H1 (cell line): ENCODE results near the gene TNFRSF11A. TPM values are rescaled to one million over a fixed set of nuclear protein-coding genes. Genes with fewer than 3 reads are reported as not detected.
A peak's percentile ranks its signal among the peaks of the same experiment; 100 is the strongest.

ENCODE experiments used
- CTCF ChIA-PET: fragments of 300-600 bp; sonication (Branson Sonifier 250); formaldehyde crosslinking; loops from one replicate; lab custom pipeline; 2021; ENCODE audit not compliant: partially characterized antibody; lab: Charles Lee
- POLR2A ChIA-PET: fragments of 300-600 bp; sonication (Branson Sonifier 250); formaldehyde crosslinking; loops from one replicate; lab custom pipeline; 2021; ENCODE audit warnings: inconsistent platforms; ENCODE audit not compliant: partially characterized antibody; lab: Charles Lee
- DNase-seq, 2 experiments: peaks; one replicate each; pipeline versions ENCODE4 v3.0.0 to v3.0.0-alpha.2; 2010 to 2022; ENCODE audit warnings: low spot score in 2 of 2, low read depth in 1 of 2, mixed read lengths in 1 of 2
- FAIRE-seq: peaks from 2 replicates; lab custom pipeline; 2011; peaks lifted over from hg19 to GRCh38; lab: Jason Lieb, UNC
- H2AFZ ChIP-seq: 2 replicates; pipeline ENCODE4 v1.8.1; 2012; ENCODE audit warnings: low read length, inconsistent platforms
- H2AK5ac ChIP-seq: 2 replicates; pipeline ENCODE4 v1.6.1; 2013; ENCODE audit warnings: low read depth, low read length
- H2BK120ac ChIP-seq: replicated peaks from 2 replicates; pipeline ENCODE3; 2013; ENCODE audit warnings: low read depth, low read length, inconsistent platforms
- H2BK12ac ChIP-seq: 2 replicates; pipeline ENCODE4 v1.6.1; 2013; ENCODE audit warnings: low read depth, low read length
- H2BK15ac ChIP-seq: 2 replicates; pipeline ENCODE4 v1.6.1; 2013; ENCODE audit warnings: low read length
- H2BK20ac ChIP-seq: 2 replicates; pipeline ENCODE4 v1.6.1; 2013; ENCODE audit warnings: low read length
- H2BK5ac ChIP-seq: 2 replicates; pipeline ENCODE4 v1.6.1; 2013; ENCODE audit warnings: low read depth, low read length
- H3K14ac ChIP-seq: 2 replicates; pipeline ENCODE4 v1.6.1; 2013; ENCODE audit warnings: inconsistent platforms; ENCODE audit not compliant: insufficient read length
- H3K18ac ChIP-seq: 2 replicates; pipeline ENCODE4 v1.6.1; 2013; ENCODE audit warnings: low read length; ENCODE audit errors: extremely low read depth
- H3K23ac ChIP-seq: 2 replicates; pipeline ENCODE4 v1.6.1; 2013; ENCODE audit warnings: inconsistent platforms; ENCODE audit not compliant: insufficient read length
- H3K23me2 ChIP-seq: 2 replicates; pipeline ENCODE4 v1.6.1; 2013; ENCODE audit warnings: low read depth, low read length
- H3K27ac ChIP-seq: 2 replicates; pipeline ENCODE4 v1.6.1; 2011; ENCODE audit warnings: low read depth, low read length, inconsistent platforms
- H3K27me3 ChIP-seq, 4 experiments: replicated peaks in 1 of 4; 1 replicate in 1 of 4; 2 replicates in 3 of 4; pipeline versions ENCODE4 v1.6.1 to v1.8.1; 2011 to 2013; ENCODE audit warnings: low read length in 3 of 4, mild to moderate bottlenecking in 3 of 4, inconsistent platforms in 2 of 4, mixed read lengths in 2 of 4, moderate library complexity in 1 of 4; ENCODE audit not compliant: control insufficient read depth in 3 of 4, insufficient read depth in 3 of 4; ENCODE audit errors: extremely low read depth in 1 of 4
- H3K36me3 ChIP-seq, 4 experiments: 2 replicates each; pipeline versions ENCODE4 v1.6.1 to v1.8.1; 2011 to 2013; ENCODE audit warnings: mild to moderate bottlenecking in 4 of 4, low read length in 3 of 4, moderate library complexity in 2 of 4, control low read depth in 1 of 4, inconsistent platforms in 1 of 4; ENCODE audit not compliant: insufficient read depth in 4 of 4, control insufficient read depth in 2 of 4
- H3K4ac ChIP-seq: replicated peaks from 2 replicates; pipeline ENCODE3; 2013; ENCODE audit warnings: low read length, low read depth, mixed read lengths, inconsistent platforms; ENCODE audit not compliant: insufficient read length
- H3K4me1 ChIP-seq, 4 experiments: replicated peaks in 1 of 4; 1 replicate in 1 of 4; 2 replicates in 3 of 4; pipeline versions ENCODE4 v1.6.1 to v1.8.1; 2011 to 2013; ENCODE audit warnings: low read length in 3 of 4, inconsistent platforms in 2 of 4, mixed read lengths in 1 of 4; ENCODE audit not compliant: insufficient read depth in 4 of 4, control insufficient read depth in 3 of 4
- H3K4me2 ChIP-seq, 2 experiments: 2 replicates each; pipeline versions ENCODE4 v1.6.1 to v1.8.1; 2011 to 2013; ENCODE audit warnings: low read depth in 2 of 2, low read length in 2 of 2, control low read depth in 1 of 2, inconsistent platforms in 1 of 2, mild to moderate bottlenecking in 1 of 2; ENCODE audit not compliant: insufficient read depth in 1 of 2
- H3K4me3 ChIP-seq, 4 experiments: fragments of 200-600, 300-600 bp in 1 of 4; sonication (generic), shearing (Covaris generic), sonication (Bioruptor Twin) in 1 of 4; 2 replicates each; pipeline versions ENCODE4 v1.5.1 to v1.8.1; 2011 to 2016; ENCODE audit warnings: low read length in 4 of 4, low read depth in 3 of 4, control low read depth in 2 of 4, inconsistent platforms in 2 of 4, mild to moderate bottlenecking in 2 of 4, mixed read lengths in 1 of 4, moderate library complexity in 1 of 4; ENCODE audit not compliant: insufficient read depth in 2 of 4; ENCODE audit errors: extremely low read depth in 1 of 4
- H3K56ac ChIP-seq: replicated peaks from 2 replicates; pipeline ENCODE3; 2013; ENCODE audit warnings: low read depth, mild to moderate bottlenecking, mixed read lengths, low read length, inconsistent platforms; ENCODE audit not compliant: insufficient read length
- H3K79me1 ChIP-seq: 2 replicates; pipeline ENCODE4 v1.6.1; 2013; ENCODE audit warnings: low read depth, low read length, control low read depth
- H3K79me2 ChIP-seq, 2 experiments: 2 replicates each; pipeline versions ENCODE4 v1.6.1 to v1.8.1; 2012 to 2013; ENCODE audit warnings: low read length in 2 of 2, mild to moderate bottlenecking in 2 of 2, inconsistent platforms in 1 of 2; ENCODE audit not compliant: insufficient read depth in 2 of 2, control insufficient read depth in 1 of 2
- H3K9ac ChIP-seq, 4 experiments: replicated peaks in 1 of 4; 1 replicate in 1 of 4; 2 replicates in 3 of 4; pipeline versions ENCODE4 v1.6.1 to v1.8.1; 2011 to 2013; ENCODE audit warnings: low read depth in 3 of 4, low read length in 3 of 4, control low read depth in 2 of 4, mild to moderate bottlenecking in 2 of 4, moderate library complexity in 2 of 4, inconsistent platforms in 1 of 4; ENCODE audit errors: extremely low read depth in 1 of 4
- H3K9me3 ChIP-seq, 2 experiments: 2 replicates each; pipeline versions ENCODE4 v1.6.1 to v1.8.1; 2012 to 2013; ENCODE audit warnings: mild to moderate bottlenecking in 2 of 2, moderate library complexity in 2 of 2, control low read depth in 1 of 2, inconsistent platforms in 1 of 2, low read depth in 1 of 2, low read length in 1 of 2, mixed read lengths in 1 of 2; ENCODE audit not compliant: insufficient read depth in 2 of 2
- H4K20me1 ChIP-seq, 2 experiments: replicated peaks in 1 of 2; 2 replicates each; pipeline versions ENCODE3 to v1.8.1; 2011 to 2013; ENCODE audit warnings: inconsistent platforms in 2 of 2, low read length in 2 of 2, mild to moderate bottlenecking in 1 of 2; ENCODE audit not compliant: insufficient read depth in 2 of 2, control insufficient read depth in 1 of 2
- H4K5ac ChIP-seq: 2 replicates; pipeline ENCODE4 v1.6.1; 2013; ENCODE audit warnings: low read length, low read depth, mixed read lengths, inconsistent platforms; ENCODE audit not compliant: insufficient read length
- H4K8ac ChIP-seq: 2 replicates; pipeline ENCODE4 v1.8.0; 2013; ENCODE audit warnings: mild to moderate bottlenecking, moderate library complexity, low read length, inconsistent platforms; ENCODE audit not compliant: insufficient read depth; ENCODE audit errors: extremely low read depth
- H4K91ac ChIP-seq: replicated peaks from 2 replicates; pipeline ENCODE3; 2013; ENCODE audit warnings: low read length, mixed read lengths, inconsistent platforms; ENCODE audit not compliant: insufficient read length
- CHD2 ChIP-seq: IDR thresholded peaks from 2 replicates; pipeline ENCODE4 v1.6.1; 2012; ENCODE audit warnings: low read length, improper control_type of control experiment
- FOSL1 ChIP-seq: IDR thresholded peaks from 2 replicates; pipeline ENCODE4 v1.6.1; 2011; ENCODE audit warnings: mild to moderate bottlenecking, low read depth, low read length, moderate library complexity; ENCODE audit not compliant: insufficient read depth
- POLR2A ChIP-seq, 2 experiments: IDR thresholded peaks; 1 replicate in 1 of 2; 2 replicates in 1 of 2; pipeline ENCODE4 v1.6.1; 2011; ENCODE audit warnings: low read depth in 2 of 2, low read length in 2 of 2, mild to moderate bottlenecking in 2 of 2; ENCODE audit errors: control extremely low read depth in 1 of 2
- SIN3A ChIP-seq, 2 experiments: IDR thresholded peaks in 1 of 2; conservative IDR thresholded peaks in 1 of 2; 2 replicates each; pipeline ENCODE4 v1.6.1; 2011 to 2012; ENCODE audit warnings: low read length in 2 of 2, improper control_type of control experiment in 1 of 2, low read depth in 1 of 2, mild to moderate bottlenecking in 1 of 2
- SUZ12 ChIP-seq: fragments of 200-600 bp; sonication (generic); IDR thresholded peaks from 2 replicates; pipeline ENCODE4 v1.6.1; 2012; ENCODE audit warnings: mild to moderate bottlenecking, inconsistent platforms, low read length, moderate library complexity, mixed read lengths
- TAF7 ChIP-seq: optimal IDR thresholded peaks from 2 replicates; pipeline ENCODE3; 2011; ENCODE audit warnings: low read depth, mild to moderate bottlenecking, inconsistent platforms, low read length, moderate library complexity, borderline replicate concordance
- WGBS, 2 experiments: shearing (Covaris generic) in 1 of 2; methylation state at CpG; one replicate each; pipeline versions ENCODE4 v1.1.6 to v1.1.7; 2013 to 2015; ENCODE audit warnings: low lambda C conversion rate in 2 of 2, mixed read lengths in 2 of 2, inconsistent platforms in 1 of 2, low coverage in 1 of 2, missing lambda C conversion rate in 1 of 2; ENCODE audit not compliant: insufficient replicate concordance in 2 of 2, insufficient coverage in 1 of 2, insufficient read length in 1 of 2; ENCODE audit errors: extremely low coverage in 1 of 2, missing lambda C conversion rate in 1 of 2; 5-methylcytosine and 5-hydroxymethylcytosine counted together
- polyA plus RNA-seq, 7 experiments: library from polyadenylated mRNA; depleted of rRNA in 3 of 7; stranded (reverse) in 5 of 7; unstranded in 2 of 7; fragments of >200 nt in 5 of 7; fragments of 200-250 nt in 2 of 7; gene quantifications; 1 replicate in 5 of 7; 2 replicates in 1 of 7; 4 replicates in 1 of 7; pipeline versions ENCODE4 v1.2.1 to v1.2.3, GENCODE V29; 2011 to 2013; ENCODE audit warnings: missing spikeins in 2 of 7, mixed read lengths in 2 of 7
- total RNA-seq: library from RNA; stranded (reverse); fragmentation: NEBNext Ultra II Directional; extraction: Animal tissue kit (Norgen Biotek cat#: 25700); gene quantifications from 2 replicates; pipeline ENCODE4 v1.2.1, GENCODE V29; 2021

The TNFRSF11A gene
- total and polyA plus RNA-seq, 2 of the 8 experiments (the other 6 are each of a cell fraction or from before 2014, with no cell fraction given) = 8.7 to 10.6 TPM

GRCh38 chr18:62346333-62347088, 21.4 kb downstream of the TNFRSF11A start:
- 49% methylated on average over 7 of the region's 7 CpGs; no CpG with 5 or more reads in 1 of the 2 experiments for whole genome bisulfite sequencing, 2 experiments
- H3K36me3 ChIP-seq = no peaks in the 10 kb centered on the region; a peak in 1 of 8 replicates
- DNase-seq = no peak
- POLR2A ChIA-PET = interaction anchor here (0.9 kb wide), 4 partner anchors 13 to 59 kb away, joined by 3 to 4 read pairs (median 3); no protein-coding TSS in a partner anchor
- no peak for TF ChIP-seq FOSL1
- peak; percentile 61 to 77; a peak in 1 of 4 replicates for TF ChIP-seq SIN3A (conservative IDR thresholded peaks at IDR 0.05 in 1 of 2, IDR thresholded peaks at IDR 0.05 in 1 of 2; ENCODE audit: low read depth in 1 of 2, low read length in 2 of 2)
- no peak for TF ChIP-seq TAF7
- TF ChIP-seq SUZ12 = no peak
- TF ChIP-seq POLR2A (IDR thresholded peaks at IDR 0.05; ENCODE audit: control extremely low read depth in 1 of 2, low read depth in 2 of 2, low read length in 2 of 2) = 0 out of 3 replicates have a peak, but pooled peaks of 1 of the 2 experiments have one; percentile 25
- TF ChIP-seq CHD2 = no peak
- FAIRE-seq = peak; percentile 13
- H3K4me2 ChIP-seq = peak overlapping the region; percentile 59 to 65
- H3K23me2 ChIP-seq = no peaks in the 10 kb centered on the region
- no peak overlapping the region; a peak in 1 of 7 replicates for H3K9ac ChIP-seq
- H2AK5ac ChIP-seq = 0 out of 2 replicates have a peak overlapping the region, but pooled peaks have one; percentile 0
- H3K79me2 ChIP-seq = peaks cover 0 to 6% of the 10 kb centered on the region in 2 experiments; a peak in 1 of 4 replicates
- no peaks in the 10 kb centered on the region for H3K9me3 ChIP-seq
- H2BK120ac ChIP-seq = no peak overlapping the region
- H2BK20ac ChIP-seq = peak overlapping the region; percentile 2; the same call in 1 of the 2 replicates
- no peak overlapping the region for H4K8ac ChIP-seq
- no peak overlapping the region for H3K14ac ChIP-seq
- no peak overlapping the region for H3K56ac ChIP-seq
- no peaks in the 10 kb centered on the region; the same call in 1 of the 2 replicates for H3K79me1 ChIP-seq
- H2BK5ac ChIP-seq = no peak overlapping the region
- CTCF ChIA-PET = interaction anchor here (1.1 to 1.9 kb wide), 5 partner anchors 13 to 97 kb away, joined by 3 to 7 read pairs (median 4); partner anchors contain the start of gene TNFRSF11A
- H3K4me3 ChIP-seq = peak overlapping the region in 2 of 4 experiments; percentile 15 to 27; a peak in 2 of 8 replicates
- H3K4me1 ChIP-seq = peaks cover 9 to 23% (median 18%) of the 10 kb centered on the region in 4 experiments
- 0 out of 2 replicates have a peak overlapping the region, but pooled peaks have one; percentile 49 for H3K18ac ChIP-seq
- peak overlapping the region; percentile 85; the same call in 1 of the 2 replicates for H2BK12ac ChIP-seq
- no peak overlapping the region for H2AFZ ChIP-seq
- H2BK15ac ChIP-seq = no peak overlapping the region
- no peak overlapping the region for H3K4ac ChIP-seq
- no peak overlapping the region for H4K91ac ChIP-seq
- no peaks in the 10 kb centered on the region for H4K20me1 ChIP-seq
- H4K5ac ChIP-seq = no peak overlapping the region
- no peaks in the 10 kb centered on the region; a peak in 1 of 7 replicates for H3K27me3 ChIP-seq
- H3K23ac ChIP-seq = no peak overlapping the region
- no peak overlapping the region for H3K27ac ChIP-seq
